NB4 (cell line): ENCODE results near the gene THSD4.
A peak's percentile ranks its signal among the peaks of the same experiment; 100 is the strongest.

Source experiments
- DNase-seq: peaks from one replicate; pipeline ENCODE4 v3.0.0; 2010; ENCODE audit warnings: low read depth
- H3K4me3 ChIP-seq: one replicate; pipeline ENCODE4 v1.5.1; 2011; ENCODE audit warnings: mild to moderate bottlenecking, low read depth, low read length, moderate library complexity
- MYC ChIP-seq: IDR thresholded peaks from 2 replicates; pipeline ENCODE4 v1.6.1; 2011; ENCODE audit warnings: low read depth, low read length
- POLR2A ChIP-seq: IDR thresholded peaks from 2 replicates; pipeline ENCODE4 v1.6.1; 2011; ENCODE audit warnings: mild to moderate bottlenecking; ENCODE audit not compliant: insufficient read length; ENCODE audit errors: extremely low read depth
- TF ChIP-seq, protein P1 (sequence below): IDR thresholded peaks from one replicate; pipeline ENCODE4 v1.5.1; 2012; ENCODE audit warnings: low read depth, low read length
- TF ChIP-seq, protein P2 (sequence below): IDR thresholded peaks from 2 replicates; pipeline ENCODE4 v1.6.1; 2011; ENCODE audit warnings: low read depth, low read length

THSD4 gene

DNA sequence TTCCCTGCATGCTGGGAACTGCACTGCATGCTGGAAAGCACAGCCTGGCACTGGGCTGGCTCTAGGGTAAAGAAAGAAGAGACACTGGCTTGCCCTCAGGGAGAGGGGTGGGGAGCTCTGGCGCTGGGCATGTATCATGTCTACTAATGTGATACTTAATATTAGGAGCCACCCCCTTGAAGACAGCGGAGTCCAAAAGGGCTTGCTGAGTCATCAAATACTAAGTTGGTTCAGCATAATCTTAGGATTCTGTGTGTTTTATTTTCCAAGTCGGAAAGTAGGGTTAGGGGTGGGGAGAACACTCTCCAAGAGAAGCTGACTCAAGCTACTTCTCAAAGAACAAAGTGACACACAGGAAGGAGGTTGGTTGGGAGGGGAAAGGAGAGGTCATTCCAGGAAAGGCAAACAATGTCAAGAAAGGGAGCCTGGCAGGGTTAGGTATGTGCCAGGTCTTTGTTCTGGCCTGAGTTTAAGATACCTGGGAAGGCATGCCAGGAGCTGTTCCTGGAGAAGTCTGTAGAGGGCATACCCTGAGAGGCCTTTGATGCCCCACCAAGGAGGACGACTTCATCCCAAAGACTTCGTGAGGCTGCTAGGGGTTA is 457.3 kb downstream of the THSD4 start:
- no peak for DNase-seq
- no peak overlapping the region for H3K4me3 ChIP-seq
- TF ChIP-seq, protein P1, sequence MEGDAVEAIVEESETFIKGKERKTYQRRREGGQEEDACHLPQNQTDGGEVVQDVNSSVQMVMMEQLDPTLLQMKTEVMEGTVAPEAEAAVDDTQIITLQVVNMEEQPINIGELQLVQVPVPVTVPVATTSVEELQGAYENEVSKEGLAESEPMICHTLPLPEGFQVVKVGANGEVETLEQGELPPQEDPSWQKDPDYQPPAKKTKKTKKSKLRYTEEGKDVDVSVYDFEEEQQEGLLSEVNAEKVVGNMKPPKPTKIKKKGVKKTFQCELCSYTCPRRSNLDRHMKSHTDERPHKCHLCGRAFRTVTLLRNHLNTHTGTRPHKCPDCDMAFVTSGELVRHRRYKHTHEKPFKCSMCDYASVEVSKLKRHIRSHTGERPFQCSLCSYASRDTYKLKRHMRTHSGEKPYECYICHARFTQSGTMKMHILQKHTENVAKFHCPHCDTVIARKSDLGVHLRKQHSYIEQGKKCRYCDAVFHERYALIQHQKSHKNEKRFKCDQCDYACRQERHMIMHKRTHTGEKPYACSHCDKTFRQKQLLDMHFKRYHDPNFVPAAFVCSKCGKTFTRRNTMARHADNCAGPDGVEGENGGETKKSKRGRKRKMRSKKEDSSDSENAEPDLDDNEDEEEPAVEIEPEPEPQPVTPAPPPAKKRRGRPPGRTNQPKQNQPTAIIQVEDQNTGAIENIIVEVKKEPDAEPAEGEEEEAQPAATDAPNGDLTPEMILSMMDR: no peak
- TF ChIP-seq, protein P2, sequence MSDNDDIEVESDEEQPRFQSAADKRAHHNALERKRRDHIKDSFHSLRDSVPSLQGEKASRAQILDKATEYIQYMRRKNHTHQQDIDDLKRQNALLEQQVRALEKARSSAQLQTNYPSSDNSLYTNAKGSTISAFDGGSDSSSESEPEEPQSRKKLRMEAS: no peak

DNA sequence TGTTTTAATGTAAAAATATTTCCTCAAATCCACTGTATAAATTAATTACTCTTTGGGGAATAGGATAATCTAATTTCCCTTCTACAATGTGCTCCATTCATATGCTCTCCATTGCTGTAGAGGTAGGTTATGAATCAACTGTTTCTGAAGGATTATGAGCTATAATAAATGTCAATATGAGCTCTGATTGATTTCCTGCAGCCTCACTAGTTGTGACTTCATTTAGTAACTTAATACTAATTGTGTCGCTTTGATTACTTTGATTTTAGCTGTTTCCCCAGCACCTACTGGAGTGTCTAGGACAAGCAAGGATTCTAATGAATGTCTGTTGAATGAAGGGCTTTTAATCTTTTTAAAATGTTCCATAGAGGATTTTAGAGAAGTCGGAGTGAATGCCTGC is 458.3 kb downstream of the THSD4 start:
- TF ChIP-seq MYC (no peak), POLR2A (no peak)
- TF ChIP-seq, protein P1: no peak
- TF ChIP-seq, protein P2: no peak
- H3K4me3 ChIP-seq: no peak overlapping the region
- no peak for DNase-seq

DNA sequence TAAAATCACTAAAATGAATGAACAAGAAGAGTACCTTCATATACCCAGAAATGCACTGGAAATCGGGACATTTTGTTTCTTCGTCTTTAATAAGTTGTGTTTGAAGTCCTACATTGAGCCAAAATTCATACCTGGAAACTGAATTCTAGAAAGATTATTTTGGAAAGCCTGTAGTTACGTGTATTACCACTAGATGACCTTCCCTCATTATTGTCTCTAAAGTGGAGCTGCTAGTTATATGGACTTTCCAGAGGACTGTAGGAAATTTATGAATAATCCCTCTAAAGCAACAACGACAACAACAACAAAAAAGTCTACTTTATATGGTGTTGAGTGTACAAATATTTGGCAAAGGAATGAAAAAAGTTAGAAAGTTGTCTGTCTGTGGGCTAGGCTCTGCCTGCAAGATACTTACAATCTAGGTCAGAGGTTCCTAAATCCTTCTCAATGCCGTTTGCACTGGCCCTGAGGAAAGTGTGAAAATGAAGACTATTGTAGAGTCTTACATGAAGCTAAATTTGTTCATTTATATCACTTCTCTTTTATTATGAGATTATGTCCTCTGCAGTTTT is 460.3 kb downstream of the THSD4 start:
- TF ChIP-seq, protein P1: peak; percentile 35
- no peak for TF ChIP-seq POLR2A
- peak; percentile 8 for DNase-seq

DNA sequence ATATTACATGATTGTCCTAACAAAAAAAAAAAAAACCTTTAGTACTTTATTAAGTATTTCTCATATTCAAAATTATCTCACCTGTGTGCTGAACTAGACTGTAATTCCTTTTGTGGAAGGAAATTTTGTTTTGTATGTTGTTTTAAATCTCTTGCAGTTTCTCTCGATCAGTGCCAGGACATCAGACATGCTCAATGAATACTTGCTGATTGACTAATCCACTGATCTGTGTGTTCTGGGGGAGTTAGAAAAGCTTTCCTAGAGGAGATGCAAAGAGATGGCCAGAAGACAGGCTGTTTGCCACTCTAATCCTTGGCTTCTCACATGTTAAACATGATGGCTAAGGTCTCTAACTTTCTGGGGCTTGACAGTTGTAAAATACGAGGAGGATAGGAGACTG is 461.8 kb downstream of the THSD4 start:
- TF ChIP-seq MYC: no peak
- TF ChIP-seq, protein P1: no peak
- no peak overlapping the region for H3K4me3 ChIP-seq
- DNase-seq: no peak

More for the DNA sequence above, 460.3 kb downstream of the THSD4 start:
- H3K4me3 ChIP-seq: no peak overlapping the region

DNA sequence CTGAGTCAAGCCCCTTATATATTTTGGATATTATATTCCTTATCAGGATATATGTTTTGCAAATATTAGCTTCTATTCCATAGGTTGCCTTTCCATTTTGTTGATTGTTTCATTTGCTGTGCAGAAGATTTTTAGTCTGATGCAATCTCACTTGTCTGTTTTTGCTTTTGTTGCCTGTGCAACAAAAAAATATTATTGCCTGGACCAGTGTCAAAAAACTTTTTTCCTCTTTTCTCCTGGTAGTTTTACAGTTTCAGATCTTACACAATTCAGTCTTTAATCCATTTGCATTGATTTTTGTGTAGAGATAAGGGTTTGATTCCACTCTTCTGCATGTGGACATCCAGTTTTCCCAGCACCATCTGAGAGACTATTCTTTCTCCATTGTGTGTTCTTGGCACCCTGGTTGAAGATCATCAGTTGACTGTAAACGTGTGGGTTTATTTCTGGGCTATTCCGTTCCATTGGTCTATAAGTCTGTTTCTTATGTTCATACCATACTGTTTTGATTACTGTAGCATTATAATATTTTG is 466.2 kb downstream of the THSD4 start:
- TF ChIP-seq, protein P2: no peak
- TF ChIP-seq POLR2A (no peak), MYC (no peak)
- TF ChIP-seq, protein P1: no peak
- DNase-seq: no peak
- no peak overlapping the region for H3K4me3 ChIP-seq

DNA sequence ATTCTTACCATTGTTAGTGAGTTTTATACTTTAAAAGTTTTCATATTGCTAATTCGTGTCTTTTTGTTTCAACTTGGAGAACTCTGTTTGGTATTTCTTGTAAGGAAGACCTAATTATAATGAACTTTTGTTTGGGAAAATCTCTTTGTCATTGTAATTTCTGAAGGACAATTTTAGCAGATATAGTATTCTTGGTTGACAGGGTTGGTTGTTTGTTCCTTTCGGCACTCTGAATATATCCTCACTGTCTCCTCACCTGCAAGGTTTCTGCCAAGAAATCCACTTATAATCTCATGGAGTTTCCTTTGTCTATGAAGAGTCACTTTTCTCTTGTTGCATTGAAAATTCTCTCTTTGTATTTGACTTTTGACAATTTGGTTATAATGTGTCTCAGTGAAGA is 469.9 kb downstream of the THSD4 start:
- no peak for DNase-seq
- TF ChIP-seq POLR2A (no peak), MYC (no peak)
- TF ChIP-seq, protein P2: no peak
- TF ChIP-seq, protein P1: no peak
- no peak overlapping the region for H3K4me3 ChIP-seq
